Inflammatory macrophage treated with lipopolysaccharide for 1 hour (primary cell): Measurements from ENCODE around the gene ABCC6.

Source experiments
- DNase-seq, 2 donors: peaks; one replicate each; pipeline ENCODE4 v3.0.0-alpha.2; 2020 to 2022

The ABCC6 gene

DNA sequence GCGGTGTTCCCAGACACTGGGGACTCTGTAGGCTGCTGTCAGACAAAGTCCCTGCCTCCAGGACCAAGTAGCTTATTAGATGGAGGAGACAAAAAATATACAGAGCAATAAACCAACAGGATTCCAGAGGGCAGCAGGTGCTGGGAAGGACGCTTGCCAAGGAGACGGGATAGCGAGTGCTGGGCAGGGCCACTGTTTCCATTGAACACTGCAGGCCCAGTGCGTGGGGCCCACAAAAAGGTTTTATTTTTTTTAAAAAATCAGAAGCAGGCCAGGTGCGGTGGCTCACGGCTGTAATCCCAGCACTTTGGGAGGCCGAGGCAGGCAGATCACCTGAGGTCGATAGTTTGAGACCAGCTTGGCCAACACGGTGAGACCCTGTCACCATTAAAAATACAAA lies 84.2 kb downstream of the ABCC6 start:
- no peak for DNase-seq

DNA sequence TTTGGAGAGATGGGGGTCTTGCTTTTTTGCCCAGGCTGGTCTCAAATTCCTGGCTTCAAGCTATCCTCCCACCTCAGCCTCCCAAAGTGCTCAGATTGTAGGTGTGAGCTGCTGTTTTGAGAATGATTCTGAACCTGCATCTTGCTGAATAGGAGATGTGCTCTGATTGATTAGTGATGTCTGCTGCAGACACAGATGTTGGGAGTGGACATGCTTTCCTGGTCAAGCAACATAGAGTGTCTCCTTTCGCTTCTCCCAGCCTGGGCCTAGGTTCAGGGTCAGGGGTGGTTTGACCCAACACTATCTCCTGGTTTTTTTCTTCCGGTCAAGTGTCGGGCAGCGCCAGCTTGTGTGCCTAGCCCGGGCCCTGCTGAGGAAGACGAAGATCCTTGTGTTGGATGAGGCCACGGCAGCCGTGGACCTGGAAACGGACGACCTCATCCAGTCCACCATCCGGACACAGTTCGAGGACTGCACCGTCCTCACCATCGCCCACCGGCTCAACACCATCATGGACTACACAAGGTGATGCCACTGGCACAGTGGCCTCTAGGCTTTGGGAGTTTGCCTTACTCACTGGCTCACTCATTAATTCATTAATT lies 85.2 kb downstream of the ABCC6 start:
- DNase-seq = no peak

DNA sequence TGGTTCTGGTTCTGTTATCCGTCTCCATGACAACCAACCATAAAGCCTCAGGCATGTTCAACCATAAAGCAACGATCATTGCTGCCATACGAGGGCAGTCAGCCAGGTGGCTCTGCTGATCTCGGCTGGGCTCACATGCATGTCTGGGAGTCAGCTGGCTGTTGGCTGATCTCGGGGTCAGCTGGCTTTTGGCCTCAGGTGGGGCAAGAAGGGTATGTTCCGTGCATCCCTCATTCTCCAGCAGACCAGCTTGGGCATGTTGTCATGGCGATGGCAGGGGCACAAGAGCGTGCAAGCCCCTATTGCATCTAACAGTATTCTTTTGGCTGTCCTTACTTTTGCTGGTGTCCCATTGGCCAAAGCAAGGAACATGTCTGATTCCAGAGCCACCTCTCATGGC lies 86.2 kb downstream of the ABCC6 start:
- no peak for DNase-seq

DNA sequence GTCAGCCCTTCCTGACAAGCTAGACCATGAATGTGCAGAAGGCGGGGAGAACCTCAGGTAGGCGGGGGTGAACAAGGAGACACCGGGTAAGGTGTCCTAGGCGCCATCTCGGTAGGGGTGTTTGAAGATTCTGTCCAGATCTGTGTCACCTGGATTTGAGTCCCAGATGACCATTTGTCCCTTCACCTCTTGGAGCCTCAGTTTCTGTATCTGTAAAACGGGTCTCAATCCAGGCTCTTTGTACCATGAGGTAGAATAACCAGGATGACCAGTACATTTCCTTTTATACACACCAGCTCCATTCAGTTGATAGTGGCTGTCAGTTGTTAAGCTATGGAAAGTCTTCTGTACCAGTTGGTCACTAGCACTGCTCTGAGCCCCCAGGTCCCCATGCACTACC lies 86.7 kb downstream of the ABCC6 start:
- DNase-seq = no peak

DNA sequence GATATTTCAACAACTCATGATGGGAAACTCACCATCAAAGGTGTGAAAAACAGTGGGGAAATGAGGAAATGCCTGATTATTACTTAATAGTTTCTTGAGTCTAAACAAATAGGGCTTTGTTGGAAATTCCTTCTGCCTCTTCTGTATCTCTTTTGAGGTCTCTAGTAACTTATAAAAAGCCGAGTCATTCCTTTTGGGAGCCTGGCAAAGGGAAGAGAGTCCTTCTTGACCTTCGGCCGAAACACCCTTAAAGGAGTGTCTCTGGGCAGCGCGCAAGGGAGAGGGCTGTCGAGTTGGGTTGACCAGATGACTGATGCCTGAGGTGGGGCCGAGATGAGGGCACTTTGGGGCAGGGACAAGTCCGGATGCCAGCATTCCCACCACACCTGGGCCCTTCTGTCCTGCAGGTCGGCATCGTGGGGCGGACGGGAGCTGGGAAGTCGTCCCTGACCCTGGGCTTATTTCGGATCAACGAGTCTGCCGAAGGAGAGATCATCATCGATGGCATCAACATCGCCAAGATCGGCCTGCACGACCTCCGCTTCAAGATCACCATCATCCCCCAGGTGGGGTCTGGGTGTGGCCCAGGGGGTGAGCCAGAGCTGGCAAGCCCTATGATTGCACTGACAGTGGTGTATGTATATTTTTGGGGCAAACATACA lies 89.2 kb downstream of the ABCC6 start:
- no peak for DNase-seq

DNA sequence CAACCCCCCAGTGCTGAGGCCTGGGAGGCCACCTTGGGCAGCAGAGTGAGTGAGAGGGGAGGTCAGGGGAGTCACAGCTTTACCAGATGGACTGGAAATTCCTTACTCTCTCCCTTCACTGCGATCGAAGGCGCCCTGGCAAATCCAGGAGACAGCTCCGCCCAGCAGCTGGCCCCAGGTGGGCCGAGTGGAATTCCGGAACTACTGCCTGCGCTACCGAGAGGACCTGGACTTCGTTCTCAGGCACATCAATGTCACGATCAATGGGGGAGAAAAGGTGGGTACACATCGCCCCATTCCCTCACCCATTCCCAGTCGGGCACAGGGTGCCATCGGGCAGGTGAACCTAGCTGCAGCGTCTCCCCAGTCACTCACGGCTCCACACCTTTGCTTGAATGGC lies 91.6 kb downstream of the ABCC6 start:
- DNase-seq = no peak

DNA sequence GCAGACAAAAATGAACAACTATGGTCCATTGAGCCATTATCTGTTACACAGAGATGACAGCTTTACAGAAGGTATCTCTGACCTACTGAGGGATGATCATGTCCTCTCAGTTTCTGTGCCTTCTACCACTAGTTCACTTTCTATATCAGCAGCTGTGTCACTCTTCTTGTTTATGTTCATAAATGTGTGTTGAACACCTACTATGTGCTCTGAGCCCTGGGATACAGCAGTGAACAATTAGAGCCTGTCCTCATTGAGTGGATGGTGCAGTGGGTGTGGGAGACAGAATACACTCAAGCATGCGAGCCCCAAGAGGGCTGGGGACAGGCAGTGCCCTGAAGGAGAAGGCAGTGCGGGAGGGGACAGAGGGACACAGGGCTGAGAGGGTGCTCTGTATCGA lies 92.1 kb downstream of the ABCC6 start:
- no peak for DNase-seq

DNA sequence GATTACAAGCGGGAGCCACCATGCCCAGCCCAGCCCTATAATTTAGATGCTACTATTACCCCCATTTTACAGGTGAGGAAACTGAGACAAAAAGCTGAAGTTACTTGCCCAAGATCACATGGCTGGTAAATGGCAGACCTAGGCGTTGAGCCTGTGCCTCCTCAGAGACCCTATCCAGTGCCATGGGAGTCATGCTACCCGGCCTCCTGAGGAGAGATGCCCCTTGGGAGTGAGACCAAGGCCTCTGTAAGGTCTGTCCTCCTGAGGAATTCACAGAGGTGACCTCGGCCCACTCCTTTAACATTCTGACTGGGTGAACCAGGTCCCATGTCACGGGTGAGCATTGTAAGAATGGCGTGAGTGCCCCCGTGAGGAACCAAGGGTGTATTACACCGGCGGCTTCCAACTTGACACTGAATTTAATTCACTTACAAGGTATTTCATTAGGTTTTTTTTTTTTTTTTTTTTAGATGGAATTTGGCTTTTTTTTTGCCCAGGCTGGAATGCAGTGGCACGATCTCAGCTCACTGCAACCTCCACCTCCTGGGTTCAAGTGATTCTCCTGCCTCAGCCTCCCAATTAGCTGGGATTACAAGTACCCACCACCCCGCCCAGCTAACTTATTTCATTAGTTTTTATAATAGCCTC lies 95.7 kb downstream of the ABCC6 start:
- peak; percentile 40 to 84 for DNase-seq

DNA sequence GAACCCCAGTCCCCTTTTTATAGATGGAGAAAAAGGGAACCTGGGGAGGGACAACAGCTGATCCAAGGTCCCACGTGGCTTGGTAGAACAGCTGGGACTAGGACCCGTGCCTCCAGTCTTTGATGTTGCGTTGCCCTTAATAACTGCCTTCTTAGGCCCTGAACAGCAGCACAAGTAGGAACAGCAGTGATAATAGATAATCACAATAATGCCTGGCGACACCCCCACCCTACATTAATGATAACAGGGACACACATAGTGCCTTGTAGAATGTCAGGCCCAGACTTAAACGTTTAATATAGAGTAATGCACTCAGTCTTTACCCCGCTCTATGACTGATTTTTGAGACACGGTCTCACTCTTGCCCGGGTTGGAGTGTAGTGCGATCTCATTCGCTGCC lies 96.4 kb downstream of the ABCC6 start:
- DNase-seq = no peak

DNA sequence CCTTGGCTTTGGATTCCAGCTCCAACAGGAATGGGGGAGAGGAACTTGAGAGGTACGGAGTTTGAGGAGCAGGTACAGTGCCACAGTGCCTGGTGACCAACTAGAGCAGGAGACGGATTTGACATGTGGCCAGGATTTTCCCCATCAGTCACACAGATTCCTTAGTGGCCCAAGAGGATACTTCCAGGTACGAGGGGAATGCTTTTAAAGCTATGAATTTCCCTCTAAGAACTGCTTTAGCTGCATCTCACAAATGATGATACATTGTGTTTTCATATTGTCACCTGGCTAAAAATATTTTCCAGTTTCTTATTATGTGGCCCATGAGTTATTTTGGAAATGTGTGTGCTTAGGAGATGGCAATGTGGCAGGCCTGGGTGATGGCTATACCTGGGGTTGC lies 98.3 kb downstream of the ABCC6 start:
- no peak for DNase-seq

DNA sequence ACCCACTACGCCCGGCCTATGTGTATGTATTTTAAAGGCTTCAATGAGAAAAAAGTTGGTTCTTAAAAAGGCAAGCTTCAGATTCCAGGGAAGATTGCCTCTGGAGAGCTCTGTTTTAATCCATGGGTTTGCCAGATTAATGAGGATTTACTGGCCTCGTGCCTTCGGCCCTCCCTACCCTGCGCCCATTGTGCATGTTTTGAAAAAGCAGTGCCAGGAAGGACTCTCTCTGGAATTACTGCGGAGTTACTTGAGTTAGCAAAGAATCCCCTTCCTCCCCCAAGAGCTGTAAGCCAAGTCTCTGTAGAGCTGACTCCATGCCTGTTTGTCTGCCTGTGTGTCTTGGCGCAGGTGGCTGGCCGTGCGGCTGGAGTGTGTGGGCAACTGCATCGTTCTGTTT lies 98.9 kb downstream of the ABCC6 start:
- DNase-seq = no peak

DNA sequence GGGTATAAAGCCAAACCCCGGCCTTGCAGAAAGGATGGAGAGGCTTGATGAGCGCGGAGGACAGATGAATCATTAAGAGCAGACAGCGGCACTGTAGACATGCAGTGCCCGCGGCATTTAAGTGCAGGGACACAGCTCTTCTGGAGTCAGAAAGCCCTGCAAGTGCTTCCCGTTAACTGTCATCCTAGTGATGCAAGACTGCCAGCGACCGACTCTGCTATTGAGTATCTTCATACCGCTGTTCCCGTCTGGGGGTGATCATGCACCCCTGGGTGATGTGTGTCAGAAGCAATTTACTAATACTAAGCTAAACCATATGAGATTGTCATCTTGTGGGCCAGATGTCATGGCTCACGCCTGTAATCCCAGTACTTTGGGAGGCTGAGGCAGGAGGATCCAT lies 101.0 kb downstream of the ABCC6 start:
- peak in 1 of 2 donors; percentile 45 for DNase-seq

DNA sequence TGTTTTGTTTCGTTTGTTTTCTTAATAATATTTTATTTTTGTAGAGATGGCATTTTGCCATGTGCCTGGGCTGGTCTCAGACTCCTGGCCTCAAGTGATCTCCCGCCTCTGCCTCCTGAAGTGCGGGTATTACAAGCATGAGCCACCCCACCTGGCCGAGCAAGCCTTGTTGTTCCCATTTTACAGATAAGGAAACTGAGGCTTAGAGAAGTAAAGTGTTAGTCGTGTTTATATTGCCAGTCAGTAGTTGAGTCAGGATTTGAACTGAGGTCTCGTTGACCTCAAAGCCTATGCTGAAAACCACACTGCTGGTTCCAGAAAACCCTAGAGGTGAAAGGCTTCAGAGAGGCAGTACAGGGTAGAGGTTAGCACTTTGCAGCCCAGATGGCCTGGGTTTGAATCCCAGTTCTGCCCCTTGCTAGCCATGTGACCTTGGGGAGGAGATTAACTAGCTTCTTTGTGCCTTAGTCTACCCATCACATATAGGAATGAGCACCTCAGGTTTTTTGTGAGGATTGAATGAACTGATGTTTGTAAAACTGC lies 102.0 kb downstream of the ABCC6 start:
- no peak for DNase-seq

DNA sequence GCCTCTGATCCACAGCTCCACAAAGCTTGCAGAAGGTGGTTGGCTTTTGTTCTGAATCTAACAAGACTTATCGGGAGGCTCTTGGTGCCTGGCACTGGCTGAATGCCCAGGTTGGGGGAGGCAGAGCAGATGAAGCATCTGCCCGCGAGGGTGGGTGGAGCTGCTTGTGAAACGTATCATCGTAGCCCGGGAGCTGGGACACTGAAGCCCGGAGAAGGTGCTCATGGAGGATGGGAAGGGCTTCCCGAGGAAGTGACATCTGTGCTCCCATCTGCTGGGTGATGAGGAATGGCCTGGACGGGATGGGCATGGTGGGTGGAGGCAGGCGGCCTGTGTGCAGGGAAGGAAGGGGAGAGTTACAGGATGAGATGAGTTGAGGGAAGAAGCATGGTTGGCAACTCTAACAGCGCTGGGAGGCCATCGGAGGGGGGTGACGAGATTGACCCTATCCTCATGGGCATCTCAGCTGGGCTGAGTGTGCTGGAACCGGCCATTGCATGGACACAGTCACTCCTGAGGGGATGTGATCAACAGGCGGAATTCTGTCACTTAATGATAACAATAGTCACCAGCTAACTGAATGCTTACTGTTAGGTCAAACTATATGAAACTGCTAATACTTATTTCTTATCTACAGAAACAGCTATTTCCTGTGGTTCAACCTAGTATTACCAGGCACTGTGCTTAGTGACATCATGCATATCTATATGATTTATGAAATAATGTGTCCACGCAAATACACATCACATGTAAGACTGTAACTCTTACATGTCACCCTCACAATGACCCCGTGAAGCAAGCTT lies 102.7 kb downstream of the ABCC6 start:
- DNase-seq = no peak

DNA sequence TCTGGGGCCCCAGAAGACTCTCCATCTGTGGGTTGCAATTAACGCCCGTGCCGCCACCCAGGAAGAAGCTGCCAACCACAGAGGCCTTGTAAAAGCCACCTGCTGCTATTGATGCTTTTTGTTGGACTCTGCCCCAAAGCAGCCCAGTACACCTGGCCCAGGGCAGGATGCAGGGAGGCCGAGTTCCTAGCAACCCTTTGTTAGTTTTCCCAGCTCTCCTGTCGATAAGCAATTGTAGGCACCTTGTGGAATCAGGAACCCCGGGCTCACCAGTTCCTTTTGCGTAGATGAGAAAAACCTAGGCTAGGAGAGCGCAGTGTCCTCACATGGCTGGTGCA lies 103.3 kb downstream of the ABCC6 start:
- no peak for DNase-seq

DNA sequence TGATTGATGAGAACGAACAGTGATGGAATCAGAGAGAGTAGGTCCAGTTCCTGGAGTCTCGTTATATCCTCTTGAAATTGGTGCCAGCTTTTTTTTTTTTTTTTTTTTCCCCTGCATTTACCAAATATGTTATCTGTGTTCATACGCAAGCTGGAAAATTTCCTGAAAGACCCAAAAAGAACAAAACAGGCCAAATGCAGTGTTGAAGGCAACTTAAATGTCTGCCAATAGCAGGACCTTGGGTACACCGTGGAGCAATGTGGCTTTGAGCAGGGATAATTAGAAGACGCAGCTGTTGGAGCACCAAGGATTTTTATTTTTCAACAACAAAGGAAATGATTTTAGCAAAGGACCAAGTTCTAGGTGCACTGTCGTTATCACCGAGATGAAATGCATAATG lies 105.0 kb downstream of the ABCC6 start:
- DNase-seq = no peak

DNA sequence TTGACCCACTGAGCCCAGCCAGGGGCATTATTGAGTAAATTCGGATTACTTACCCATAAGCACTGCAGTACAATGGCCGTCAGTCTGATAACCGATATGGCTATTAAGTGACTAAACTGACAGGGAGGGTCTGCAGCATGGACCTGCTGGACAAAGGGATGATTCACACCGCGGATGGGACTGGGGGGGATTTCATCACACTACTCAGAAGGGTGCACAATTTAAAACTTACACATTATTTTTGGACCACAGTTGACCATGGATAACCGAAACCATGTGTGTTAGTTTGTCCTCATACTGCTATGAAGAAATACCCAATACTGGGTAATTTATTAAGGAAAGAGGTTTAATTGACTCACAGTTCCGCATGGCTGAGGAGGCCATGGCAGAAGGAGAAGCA lies 106.5 kb downstream of the ABCC6 start:
- DNase-seq = no peak

DNA sequence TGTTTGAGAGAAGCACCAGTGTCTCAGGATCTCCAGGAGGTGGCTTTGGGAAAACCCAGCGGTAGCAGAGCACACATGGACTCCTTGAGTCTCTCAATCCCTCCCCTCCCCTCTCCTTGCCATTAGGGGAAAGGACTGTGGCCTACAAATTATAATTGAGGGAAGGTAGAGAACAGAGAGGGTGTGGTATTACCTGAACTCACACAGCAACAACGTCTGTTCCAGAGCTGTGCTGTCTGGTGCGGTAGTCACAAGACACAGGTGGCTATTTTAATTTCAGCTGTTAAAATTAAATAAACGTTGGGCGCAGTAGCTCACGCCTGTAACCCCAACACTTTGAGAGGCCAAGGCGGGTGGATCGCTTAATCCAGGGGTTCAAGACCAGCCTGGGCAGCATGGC lies 110.2 kb downstream of the ABCC6 start:
- DNase-seq = no peak

DNA sequence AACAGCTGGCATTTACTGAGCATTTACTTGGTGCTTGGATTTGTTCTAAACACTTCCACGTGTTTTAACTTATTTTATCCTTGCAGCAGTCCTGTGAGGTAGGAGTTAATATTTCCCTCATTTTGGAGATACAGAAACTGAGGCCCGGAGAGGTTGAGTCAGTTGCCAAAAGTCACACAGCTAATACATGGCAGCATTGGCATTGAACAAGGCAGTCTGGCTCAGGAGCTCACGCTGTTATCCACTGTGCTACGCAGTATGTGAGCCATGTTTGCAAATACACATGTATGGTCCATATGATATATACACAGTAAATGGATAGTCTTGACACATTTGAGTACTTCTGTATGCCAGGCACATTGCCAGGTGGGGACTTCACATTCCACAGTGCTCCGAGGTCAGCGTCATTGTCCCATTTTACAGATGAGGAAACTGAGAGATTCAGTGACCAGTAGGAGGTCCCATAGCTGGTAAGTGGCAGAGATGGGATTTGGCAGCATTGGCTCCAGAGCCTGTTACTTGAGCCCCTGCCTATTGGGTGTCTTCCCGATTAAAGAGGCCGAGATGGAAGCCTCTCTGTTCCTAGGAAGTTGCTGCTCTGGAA lies 110.7 kb downstream of the ABCC6 start:
- DNase-seq = no peak

DNA sequence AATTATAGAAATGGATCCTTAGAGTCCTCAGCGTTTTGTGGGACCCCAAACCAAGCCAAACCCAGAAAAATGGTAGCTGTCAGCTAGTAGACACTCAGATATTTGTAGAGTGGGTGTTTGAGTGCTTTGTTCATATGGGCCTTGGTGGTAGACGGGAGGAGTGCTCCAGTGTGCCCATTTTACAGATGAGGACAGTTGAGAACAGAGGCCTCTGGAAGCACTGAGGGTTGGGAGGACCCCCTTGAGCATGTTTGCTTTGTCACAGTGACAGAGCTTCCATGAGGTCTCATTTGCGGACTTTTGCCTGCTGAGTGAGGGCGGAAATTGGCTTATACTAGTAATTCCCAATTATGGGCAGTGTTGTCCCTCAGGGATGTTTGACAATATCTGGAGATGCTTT lies 111.7 kb downstream of the ABCC6 start:
- no peak for DNase-seq

DNA sequence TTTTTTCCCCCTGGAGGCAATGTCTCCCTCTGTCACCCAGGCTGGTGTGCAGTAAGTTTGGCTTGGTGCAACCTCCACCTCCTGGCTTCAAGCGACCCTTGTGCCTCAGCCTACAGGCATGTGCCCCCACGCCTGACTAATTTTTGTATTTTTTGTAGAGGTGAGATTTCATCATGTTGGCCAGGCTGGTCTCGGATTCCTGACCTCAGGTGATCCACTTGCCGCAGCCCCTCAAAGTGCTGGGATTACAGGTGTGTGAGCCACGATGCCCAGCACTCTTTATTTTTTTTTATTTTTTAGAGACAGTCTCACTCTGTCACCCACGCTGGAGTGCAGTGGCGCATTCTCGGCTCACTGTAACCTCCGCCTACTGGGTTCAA lies 113.2 kb downstream of the ABCC6 start:
- DNase-seq = no peak

DNA sequence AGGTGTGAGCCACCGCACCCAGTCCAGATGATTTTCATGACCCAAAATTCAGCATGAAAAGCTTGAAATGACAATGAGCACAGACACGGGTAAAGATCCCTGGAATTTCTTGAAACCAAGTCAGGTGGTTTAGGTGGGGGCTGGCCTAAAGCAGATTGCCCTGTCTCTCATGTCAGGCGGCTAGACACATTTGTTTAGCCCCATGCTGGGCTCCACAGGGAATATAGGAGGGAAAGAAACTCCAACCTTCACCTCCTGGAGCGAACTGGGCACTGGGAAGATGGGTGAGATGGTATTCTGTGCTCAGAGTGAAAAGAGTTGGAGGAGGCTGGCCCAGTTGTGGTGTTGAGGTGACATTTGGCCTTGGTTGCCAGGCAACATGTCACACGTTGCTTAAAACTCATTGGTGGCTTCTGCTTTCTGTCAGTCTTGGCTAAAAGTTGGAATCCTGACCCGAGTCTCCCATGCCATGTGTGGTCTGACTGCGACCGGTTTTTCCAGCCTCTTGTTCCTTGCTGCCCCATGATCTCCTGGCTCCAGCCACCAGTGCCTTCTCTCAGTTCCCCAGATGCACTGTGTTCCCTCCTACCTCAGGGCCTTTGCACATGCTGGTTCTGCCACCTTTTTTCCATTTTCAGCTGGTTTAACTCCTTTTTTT lies 113.7 kb downstream of the ABCC6 start:
- DNase-seq = no peak

DNA sequence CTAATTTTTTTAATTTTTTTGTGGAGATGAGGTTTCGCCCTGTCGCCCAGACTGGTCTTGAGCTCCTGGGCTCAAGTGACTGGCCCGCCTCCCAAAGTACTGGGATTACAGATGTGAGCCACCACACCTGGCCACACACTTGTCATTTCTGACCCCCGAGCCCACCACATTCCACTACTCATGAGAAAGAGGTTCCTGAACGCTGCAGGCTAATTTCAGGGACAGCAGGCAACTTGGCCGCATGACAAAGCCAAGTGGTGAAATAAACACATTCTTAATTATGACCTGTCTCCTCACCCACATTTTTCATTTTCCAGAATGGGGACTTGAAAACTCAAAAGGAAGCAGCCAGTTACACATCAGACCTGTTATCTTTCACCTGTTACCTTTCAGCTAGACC lies 114.5 kb downstream of the ABCC6 start:
- DNase-seq = no peak
